ENCODE measurements around the gene CDC25B. TPM values are rescaled to one million over a fixed set of nuclear protein-coding genes. Genes with fewer than 3 reads are reported as not detected.

Gene CDC25B
- total RNA-seq, 3 donors from 2014 or later (not counting 1 experiment from before 2014, with no cell fraction given): 123 to 147 (median 143) TPM

GRCh38 chr20:3777381-3777715 lies 18.8 kb upstream of the CDC25B start:
- ATAC-seq (peak; percentile 30 to 54 (median 49)), DNase-seq (peak in 1 of 2 donors; percentile 44)
- no peaks in the 10 kb centered on the region for H3K36me3 ChIP-seq (ENCODE audit: control insufficient read depth, insufficient read depth, low read length)
- H3K27ac ChIP-seq (ENCODE audit: low read length): no peak overlapping the region
- no peaks in the 10 kb centered on the region for H3K9me3 ChIP-seq (ENCODE audit: control insufficient read depth, insufficient read depth, low read length)
- WGBS (ENCODE audit: insufficient coverage): 8% methylated on average over 16 of the region's 16 CpGs
- H3K4me1 Mint-ChIP-seq: peaks cover 26 to 48% of the 10 kb centered on the region in 2 donors
- no peaks in the 10 kb centered on the region for H3K9me3 Mint-ChIP-seq
- TF ChIP-seq, protein P1, sequence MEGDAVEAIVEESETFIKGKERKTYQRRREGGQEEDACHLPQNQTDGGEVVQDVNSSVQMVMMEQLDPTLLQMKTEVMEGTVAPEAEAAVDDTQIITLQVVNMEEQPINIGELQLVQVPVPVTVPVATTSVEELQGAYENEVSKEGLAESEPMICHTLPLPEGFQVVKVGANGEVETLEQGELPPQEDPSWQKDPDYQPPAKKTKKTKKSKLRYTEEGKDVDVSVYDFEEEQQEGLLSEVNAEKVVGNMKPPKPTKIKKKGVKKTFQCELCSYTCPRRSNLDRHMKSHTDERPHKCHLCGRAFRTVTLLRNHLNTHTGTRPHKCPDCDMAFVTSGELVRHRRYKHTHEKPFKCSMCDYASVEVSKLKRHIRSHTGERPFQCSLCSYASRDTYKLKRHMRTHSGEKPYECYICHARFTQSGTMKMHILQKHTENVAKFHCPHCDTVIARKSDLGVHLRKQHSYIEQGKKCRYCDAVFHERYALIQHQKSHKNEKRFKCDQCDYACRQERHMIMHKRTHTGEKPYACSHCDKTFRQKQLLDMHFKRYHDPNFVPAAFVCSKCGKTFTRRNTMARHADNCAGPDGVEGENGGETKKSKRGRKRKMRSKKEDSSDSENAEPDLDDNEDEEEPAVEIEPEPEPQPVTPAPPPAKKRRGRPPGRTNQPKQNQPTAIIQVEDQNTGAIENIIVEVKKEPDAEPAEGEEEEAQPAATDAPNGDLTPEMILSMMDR (IDR thresholded peaks at IDR 0.05): no peak
- peaks cover 32% of the 10 kb centered on the region for H3K4me1 ChIP-seq (ENCODE audit: control insufficient read depth, insufficient read depth, low read length)
- peak overlapping the region; percentile 35 for H3K4me3 ChIP-seq (ENCODE audit: low read length)
- H3K27me3 Mint-ChIP-seq (ENCODE audit: low read depth in 2 of 2): no peaks in the 10 kb centered on the region
- intact Hi-C loops (cut with micrococcal nuclease): no loop called here
- peak overlapping the region in 1 of 2 donors; percentile 74 for H3K27ac Mint-ChIP-seq
- peaks cover 15% of the 10 kb centered on the region for H3K27me3 ChIP-seq (ENCODE audit: control insufficient read depth, insufficient read depth, low read length)
- H3K4me3 Mint-ChIP-seq: peak overlapping the region; percentile 85
- no peaks in the 10 kb centered on the region for H3K36me3 Mint-ChIP-seq

DNA sequence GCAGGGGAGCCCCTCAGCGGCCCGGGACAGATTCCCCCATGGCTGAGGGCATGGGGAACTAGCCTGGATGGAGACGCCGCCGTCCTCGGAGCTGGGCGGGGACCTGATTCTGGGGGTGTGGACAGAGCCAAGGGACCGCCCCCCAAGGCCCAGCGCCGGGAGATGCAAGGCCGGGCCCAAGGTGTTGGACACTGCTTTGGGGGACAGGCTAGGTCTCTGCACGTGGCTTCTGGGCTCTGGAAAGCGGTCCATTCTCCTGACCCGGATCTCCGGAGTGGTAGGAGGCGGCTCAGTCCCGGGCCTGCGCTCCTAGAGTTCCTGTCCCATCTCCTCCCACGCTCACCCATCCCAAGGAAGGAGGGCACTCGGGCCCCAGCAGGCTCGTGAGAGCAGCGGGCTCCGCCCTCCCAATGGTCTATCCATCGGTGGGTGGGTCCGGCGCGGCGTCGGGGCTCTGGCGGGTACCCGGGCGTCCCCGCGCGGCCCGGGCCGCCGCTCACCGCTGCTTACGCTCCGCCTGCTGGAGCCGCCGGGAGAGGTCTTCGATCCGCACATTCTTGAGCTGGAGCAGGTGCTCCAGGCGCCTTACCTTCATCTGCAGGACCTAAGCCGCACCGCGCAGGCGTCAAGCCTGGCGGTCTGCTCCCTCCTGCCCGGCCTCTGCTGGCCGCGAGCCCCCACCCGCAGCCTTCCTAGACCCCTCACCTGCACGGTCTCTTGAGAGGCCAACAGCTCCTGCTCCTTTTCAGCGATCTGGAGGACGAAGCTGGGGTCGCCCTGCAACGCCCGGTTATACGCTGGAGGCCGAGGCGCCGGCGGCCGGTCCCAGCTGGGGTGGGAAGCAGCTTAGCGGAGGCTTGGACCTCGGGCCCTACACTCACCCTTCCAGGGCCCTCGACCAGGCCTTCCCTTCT lies 18.1 kb upstream of the CDC25B start:
- H3K36me3 Mint-ChIP-seq: no peaks in the 10 kb centered on the region
- H3K27ac Mint-ChIP-seq: peak overlapping the region in 1 of 2 donors; percentile 74

GRCh38 chr20:3778976-3779375 lies 17.1 kb upstream of the CDC25B start:
- H3K4me3 Mint-ChIP-seq: no peak overlapping the region
- H3K27ac ChIP-seq (ENCODE audit: low read length): no peak overlapping the region

More for the DNA sequence above, 18.1 kb upstream of the CDC25B start:
- Mint-ChIP-seq H3K9me3 (no peaks in the 10 kb centered on the region), H3K27me3 (ENCODE audit: low read depth in 2 of 2) (no peaks in the 10 kb centered on the region), H3K4me1 (peaks cover 26 to 48% of the 10 kb centered on the region in 2 donors), H3K4me3 (peak overlapping the region; percentile 85)
- Histone ChIP-seq H3K4me3 (ENCODE audit: low read length) (peak overlapping the region; percentile 35), H3K27ac (ENCODE audit: low read length) (no peak overlapping the region), H3K9me3 (ENCODE audit: control insufficient read depth, insufficient read depth, low read length) (no peaks in the 10 kb centered on the region), H3K36me3 (ENCODE audit: control insufficient read depth, insufficient read depth, low read length) (no peaks in the 10 kb centered on the region), H3K4me1 (ENCODE audit: control insufficient read depth, insufficient read depth, low read length) (peaks cover 32% of the 10 kb centered on the region), H3K27me3 (ENCODE audit: control insufficient read depth, insufficient read depth, low read length) (peaks cover 15% of the 10 kb centered on the region)
- TF ChIP-seq, protein P1 (IDR thresholded peaks at IDR 0.05): no peak
- intact Hi-C loops (cut with micrococcal nuclease): no loop called here
- peak; percentile 73 to 78 (median 74) for ATAC-seq
- DNase-seq: peak in 1 of 2 donors; percentile 56
- 3% methylated on average over 70 of the region's 70 CpGs for WGBS (ENCODE audit: insufficient coverage)

More at GRCh38 chr20:3778976-3779375, 17.1 kb upstream of the CDC25B start:
- H3K27me3 Mint-ChIP-seq (ENCODE audit: low read depth in 2 of 2): no peaks in the 10 kb centered on the region
- H3K4me1 Mint-ChIP-seq: peaks cover 26 to 55% of the 10 kb centered on the region in 2 donors
- no peak for ATAC-seq
- intact Hi-C loops (cut with micrococcal nuclease): no loop called here
- H3K9me3 Mint-ChIP-seq: no peaks in the 10 kb centered on the region
- DNase-seq: no peak
- H3K4me1 ChIP-seq (ENCODE audit: control insufficient read depth, insufficient read depth, low read length): peaks cover 32% of the 10 kb centered on the region
- peaks cover 15% of the 10 kb centered on the region for H3K27me3 ChIP-seq (ENCODE audit: control insufficient read depth, insufficient read depth, low read length)
- no peaks in the 10 kb centered on the region for H3K9me3 ChIP-seq (ENCODE audit: control insufficient read depth, insufficient read depth, low read length)
- H3K36me3 Mint-ChIP-seq: no peaks in the 10 kb centered on the region
- no peaks in the 10 kb centered on the region for H3K36me3 ChIP-seq (ENCODE audit: control insufficient read depth, insufficient read depth, low read length)
- H3K4me3 ChIP-seq (ENCODE audit: low read length): no peak overlapping the region
- TF ChIP-seq, protein P1 (IDR thresholded peaks at IDR 0.05): no peak
- H3K27ac Mint-ChIP-seq: peak overlapping the region in 1 of 2 donors; percentile 74
- 41% methylated on average over 18 of the region's 18 CpGs for WGBS (ENCODE audit: insufficient coverage)
